ENCODE results near the gene FRG2. TPM values are rescaled to one million over a fixed set of nuclear protein-coding genes. Genes with fewer than 3 reads are reported as not detected.
"Not testable (repeated sequence)": the region's sequence is repeated elsewhere in the genome, so short reads cannot be mapped to it uniquely, and the experiment has no call there.

The FRG2 gene
- total RNA-seq, 1 donor from 2014 or later: not detected

- Histone ChIP-seq H3K4me3 (ENCODE audit: low read depth, low read length) (no peak overlapping the region), H3K36me3 (ENCODE audit: control insufficient read depth, insufficient read depth, low read length) (no peaks in the 10 kb centered on the region), H3K27me3 (ENCODE audit: control insufficient read depth, insufficient read depth, low read length) (peaks cover 39% of the 10 kb centered on the region)
- DNase-seq (ENCODE audit: low read depth) (peak; percentile 42), FAIRE-seq (no peak)
- TF ChIP-seq CTCF (IDR thresholded peaks at IDR 0.05; ENCODE audit: insufficient read depth, low read length, severe bottlenecking): no peak
Observed at GRCh38 chr4:190020790-190021717, 6.0 kb downstream of the FRG2 start.

GRCh38 chr4:190019859-190020463, 7.1 kb downstream of the FRG2 start:
- FAIRE-seq: peak; percentile 100
- not testable (repeated sequence) for H3K36me3 ChIP-seq (ENCODE audit: control insufficient read depth, insufficient read depth, low read length)

GRCh38 chr4:190019023-190019858, 7.8 kb downstream of the FRG2 start:
- FAIRE-seq (no peak), DNase-seq (ENCODE audit: low read depth) (no peak)
- Histone ChIP-seq H3K27me3 (ENCODE audit: control insufficient read depth, insufficient read depth, low read length) (peaks cover 47% of the 10 kb centered on the region), H3K4me3 (ENCODE audit: low read depth, low read length) (no peak overlapping the region), H3K36me3 (ENCODE audit: control insufficient read depth, insufficient read depth, low read length) (no peaks in the 10 kb centered on the region)
- no peak for TF ChIP-seq CTCF (IDR thresholded peaks at IDR 0.05; ENCODE audit: insufficient read depth, low read length, severe bottlenecking)

More at GRCh38 chr4:190019859-190020463, 7.1 kb downstream of the FRG2 start:
- not testable (repeated sequence) for H3K4me3 ChIP-seq (ENCODE audit: low read depth, low read length); DNase-seq (ENCODE audit: low read depth)
- H3K27me3 ChIP-seq (ENCODE audit: control insufficient read depth, insufficient read depth, low read length): peaks cover 47% of the 10 kb centered on the region

- no peak for TF ChIP-seq CTCF (IDR thresholded peaks at IDR 0.05; ENCODE audit: insufficient read depth, low read length, severe bottlenecking)
- no peak overlapping the region for H3K4me3 ChIP-seq (ENCODE audit: low read depth, low read length)
- DNase-seq (ENCODE audit: low read depth): no peak
- FAIRE-seq: no peak
- H3K36me3 ChIP-seq (ENCODE audit: control insufficient read depth, insufficient read depth, low read length): no peaks in the 10 kb centered on the region
- H3K27me3 ChIP-seq (ENCODE audit: control insufficient read depth, insufficient read depth, low read length): peaks cover 47% of the 10 kb centered on the region
Observed at GRCh38 chr4:190018201-190018920, 8.7 kb downstream of the FRG2 start.

GRCh38 chr4:190017357-190018200, 9.5 kb downstream of the FRG2 start:
- FAIRE-seq (no peak), DNase-seq (ENCODE audit: low read depth) (no peak)
- Histone ChIP-seq H3K4me3 (ENCODE audit: low read depth, low read length) (no peak overlapping the region), H3K27me3 (ENCODE audit: control insufficient read depth, insufficient read depth, low read length) (peaks cover 44% of the 10 kb centered on the region), H3K36me3 (ENCODE audit: control insufficient read depth, insufficient read depth, low read length) (no peaks in the 10 kb centered on the region)
- TF ChIP-seq CTCF (IDR thresholded peaks at IDR 0.05; ENCODE audit: insufficient read depth, low read length, severe bottlenecking): no peak
